Skeletal muscle tissue (tissue), 4 donors: ENCODE measurements around the gene GGPS1. TPM values are rescaled to one million over a fixed set of nuclear protein-coding genes. Genes with fewer than 3 reads are reported as not detected.
A peak's percentile ranks its signal among the peaks of the same experiment; 100 is the strongest.
"Not testable (repeated sequence)": the region's sequence is repeated elsewhere in the genome, so short reads cannot be mapped to it uniquely, and the experiment has no call there.

Experiments
- H3K27ac ChIP-seq: one replicate; pipeline ENCODE4 v1.7.0; 2013; ENCODE audit warnings: mild to moderate bottlenecking, low read depth, low read length, inconsistent platforms
- H3K27me3 ChIP-seq, 3 donors: one replicate each; pipeline ENCODE4 v1.7.0; 2013; ENCODE audit warnings: low read length in 3 of 3; ENCODE audit not compliant: control insufficient read depth in 3 of 3, insufficient read depth in 3 of 3
- H3K36me3 ChIP-seq, 3 donors: one replicate each; pipeline ENCODE4 v1.7.0; 2013; ENCODE audit warnings: low read length in 3 of 3; ENCODE audit not compliant: control insufficient read depth in 3 of 3, insufficient read depth in 3 of 3
- H3K4me1 ChIP-seq, 3 donors: one replicate each; pipeline ENCODE4 v1.7.0; 2013; ENCODE audit warnings: low read length in 3 of 3, mild to moderate bottlenecking in 3 of 3; ENCODE audit not compliant: control insufficient read depth in 3 of 3, insufficient read depth in 3 of 3
- H3K4me3 ChIP-seq, 3 donors: one replicate each; pipeline ENCODE4 v1.7.0; 2013; ENCODE audit warnings: low read length in 3 of 3
- H3K9ac ChIP-seq, 3 donors: one replicate each; pipeline ENCODE4 v1.7.0; 2013; ENCODE audit warnings: low read length in 3 of 3, mild to moderate bottlenecking in 3 of 3, moderate library complexity in 2 of 3, low read depth in 1 of 3
- H3K9me3 ChIP-seq, 3 donors: one replicate each; pipeline ENCODE4 v1.7.0; 2013; ENCODE audit warnings: low read length in 3 of 3; ENCODE audit not compliant: control insufficient read depth in 3 of 3
- total RNA-seq: library from RNA; depleted of rRNA; stranded (reverse); fragments of >200 nt; gene quantifications from one replicate; pipeline ENCODE4 v1.2.3, GENCODE V29; 2014
- donor health status: Osteomylitis.

Gene GGPS1
- total RNA-seq, 1 donor from 2014 or later, result 15.1 TPM

DNA sequence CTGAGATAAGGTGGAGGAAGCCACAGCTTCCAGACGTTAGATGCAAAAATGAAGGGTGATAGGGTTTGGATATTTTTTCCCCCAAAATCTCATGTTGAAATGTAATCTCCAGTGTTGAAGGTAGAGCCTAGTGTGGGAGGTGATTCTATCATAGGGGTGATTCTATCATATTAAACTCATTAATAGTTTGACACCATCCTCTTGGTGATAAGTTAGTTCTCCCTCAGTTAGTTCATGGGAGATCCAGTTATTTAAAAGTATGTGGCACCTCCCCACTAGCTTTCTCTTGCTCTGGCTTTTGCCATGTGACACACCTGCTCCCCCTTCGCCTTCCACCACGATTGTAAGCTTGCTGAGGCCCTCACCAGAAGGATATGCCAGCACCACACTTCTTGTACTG, 30.5 kb downstream of the GGPS1 start:
- Histone ChIP-seq H3K27ac (no peak overlapping the region), H3K9me3 (no peaks in the 10 kb centered on the region), H3K9ac (no peak overlapping the region), H3K4me1 (no peaks in the 10 kb centered on the region), H3K4me3 (no peak overlapping the region), H3K36me3 (no peaks in the 10 kb centered on the region), H3K27me3 (no peaks in the 10 kb centered on the region)

- not testable (repeated sequence) for H3K36me3 ChIP-seq, H3K9ac ChIP-seq, H3K9me3 ChIP-seq, H3K27me3 ChIP-seq, H3K27ac ChIP-seq, H3K4me3 ChIP-seq, H3K4me1 ChIP-seq
Measured at GRCh38 chr1:235364189-235364588, 35.8 kb downstream of the GGPS1 start.

DNA sequence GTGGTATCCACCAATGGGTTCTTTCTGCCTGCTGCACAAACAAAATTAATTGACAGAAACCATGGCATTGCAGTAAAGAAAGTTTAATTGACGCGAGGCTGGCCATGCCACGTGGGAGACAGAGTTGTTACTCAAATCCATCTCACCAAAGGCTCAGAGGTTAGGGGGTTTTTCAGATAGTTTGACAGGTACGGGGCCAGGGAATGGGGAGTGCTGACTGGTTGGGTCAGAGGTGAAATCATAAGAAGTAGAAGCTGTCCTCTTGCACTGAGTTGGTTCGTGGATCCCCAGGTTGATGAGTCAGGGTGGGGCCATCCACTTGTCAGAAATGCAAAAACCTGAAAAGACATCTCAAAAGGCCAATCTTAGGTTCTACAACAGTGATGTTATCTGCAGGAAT, 37.9 kb downstream of the GGPS1 start:
- H3K9ac ChIP-seq, result no peak overlapping the region
- H3K36me3 ChIP-seq, result no peaks in the 10 kb centered on the region
- H3K27ac ChIP-seq, result peak overlapping the region; percentile 73
- no peaks in the 10 kb centered on the region for H3K27me3 ChIP-seq
- H3K9me3 ChIP-seq, result no peaks in the 10 kb centered on the region
- H3K4me1 ChIP-seq, result peaks cover 0 to 3% (median 3%) of the 10 kb centered on the region in 3 donors
- H3K4me3 ChIP-seq, result no peak overlapping the region

DNA sequence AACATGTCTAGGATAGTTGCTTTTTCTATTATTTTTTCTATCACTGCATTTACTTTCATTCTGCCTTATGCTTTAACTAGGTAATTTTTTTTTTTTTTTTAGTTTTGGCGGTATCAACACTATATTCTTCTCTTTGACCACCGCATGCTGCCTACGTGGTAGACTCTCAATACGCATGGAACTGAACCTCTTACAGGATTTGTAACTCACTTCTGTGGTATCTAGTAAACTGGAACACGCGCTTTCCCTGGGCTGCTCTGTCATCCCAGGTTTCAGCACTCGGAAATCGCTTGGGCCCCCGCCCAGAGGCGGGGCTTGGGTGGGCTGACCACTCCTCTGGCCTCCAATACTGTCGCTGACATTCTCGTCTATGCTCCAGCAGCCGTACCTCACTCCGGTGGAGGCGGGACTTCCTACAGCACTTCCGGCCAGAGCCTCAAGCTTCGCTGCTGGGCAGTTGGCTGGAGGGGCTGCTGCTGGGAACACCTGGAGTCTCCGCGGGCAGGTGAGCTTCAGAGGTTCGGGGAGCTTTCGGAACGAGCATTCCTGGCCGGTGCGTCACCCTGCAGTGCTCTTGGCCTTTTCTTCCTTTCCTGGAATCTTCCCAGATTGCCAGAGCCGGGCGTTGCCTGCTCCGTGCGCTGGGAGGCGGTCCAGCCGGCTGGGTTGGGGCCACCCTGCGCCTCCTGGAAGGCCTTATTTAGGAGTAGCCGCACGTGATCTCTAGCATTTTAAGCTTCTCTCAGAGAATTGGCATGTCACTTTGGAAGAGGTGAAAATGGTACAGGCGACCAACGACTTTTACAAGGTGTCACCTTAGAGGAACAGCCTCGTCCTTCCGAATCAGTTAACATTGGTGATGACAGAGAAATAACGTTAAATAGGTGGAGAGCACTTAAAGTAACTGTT, 38.9 kb downstream of the GGPS1 start, which contains the start of gene TBCE:
TSS of gene TBCE (plus strand) at position 428 of the 909 bp plus-strand sequence. CDS start 12,623 bp downstream, outside the sequence.
- Histone ChIP-seq H3K27ac (peak within 1 kb of the TSS; percentile 73), H3K9ac (peak within 1 kb of the TSS; percentile 85 to 94 (median 94)), H3K9me3 (no peaks in the 10 kb centered on the region), H3K27me3 (no peaks in the 10 kb centered on the region), H3K4me1 (peaks cover 0 to 3% (median 3%) of the 10 kb centered on the region in 3 donors), H3K4me3 (peak within 1 kb of the TSS; percentile 91 to 99 (median 98)), H3K36me3 (no peaks in the 10 kb centered on the region)

- Histone ChIP-seq H3K36me3 (no peaks in the 10 kb centered on the region), H3K27me3 (no peaks in the 10 kb centered on the region), H3K9me3 (no peaks in the 10 kb centered on the region), H3K4me3 (peak overlapping the region; percentile 91 to 99 (median 98)), H3K27ac (no peak overlapping the region), H3K9ac (no peak overlapping the region), H3K4me1 (peaks cover 0 to 3% (median 3%) of the 10 kb centered on the region in 3 donors)
Measured at GRCh38 chr1:235368428-235368827, 40.1 kb downstream of the GGPS1 start.

DNA sequence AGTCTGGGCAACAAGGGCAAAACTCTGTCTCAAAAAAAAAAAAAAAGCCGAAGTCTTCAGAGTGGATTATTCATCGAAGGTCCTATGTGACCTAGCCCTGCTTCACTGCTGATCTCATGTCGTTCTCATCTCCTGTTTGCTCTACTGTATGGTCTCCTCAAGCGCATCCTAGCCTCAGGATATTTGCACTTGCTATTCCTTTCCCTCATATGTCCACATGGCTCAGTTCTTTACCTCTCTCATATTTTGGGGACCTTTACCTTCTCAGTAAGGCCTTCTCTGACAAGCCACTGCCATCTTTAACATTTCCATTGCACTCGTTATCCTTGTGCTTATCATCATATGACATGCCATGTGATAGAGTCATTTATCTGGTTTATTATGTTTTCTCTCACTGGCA, 41.4 kb downstream of the GGPS1 start:
- Histone ChIP-seq H3K9me3 (no peaks in the 10 kb centered on the region), H3K36me3 (no peaks in the 10 kb centered on the region), H3K27ac (no peak overlapping the region), H3K9ac (no peak overlapping the region), H3K4me1 (peaks cover 0 to 3% (median 3%) of the 10 kb centered on the region in 3 donors), H3K27me3 (no peaks in the 10 kb centered on the region), H3K4me3 (no peak overlapping the region)

GRCh38 chr1:235375919-235376605, 47.7 kb downstream of the GGPS1 start:
- H3K27me3 ChIP-seq, result no peaks in the 10 kb centered on the region
- H3K36me3 ChIP-seq, result peaks cover 2 to 8% (median 4%) of the 10 kb centered on the region in 3 donors
- no peak overlapping the region for H3K27ac ChIP-seq
- no peaks in the 10 kb centered on the region for H3K9me3 ChIP-seq
- no peaks in the 10 kb centered on the region for H3K4me1 ChIP-seq
- no peak overlapping the region for H3K9ac ChIP-seq
- no peak overlapping the region for H3K4me3 ChIP-seq

DNA sequence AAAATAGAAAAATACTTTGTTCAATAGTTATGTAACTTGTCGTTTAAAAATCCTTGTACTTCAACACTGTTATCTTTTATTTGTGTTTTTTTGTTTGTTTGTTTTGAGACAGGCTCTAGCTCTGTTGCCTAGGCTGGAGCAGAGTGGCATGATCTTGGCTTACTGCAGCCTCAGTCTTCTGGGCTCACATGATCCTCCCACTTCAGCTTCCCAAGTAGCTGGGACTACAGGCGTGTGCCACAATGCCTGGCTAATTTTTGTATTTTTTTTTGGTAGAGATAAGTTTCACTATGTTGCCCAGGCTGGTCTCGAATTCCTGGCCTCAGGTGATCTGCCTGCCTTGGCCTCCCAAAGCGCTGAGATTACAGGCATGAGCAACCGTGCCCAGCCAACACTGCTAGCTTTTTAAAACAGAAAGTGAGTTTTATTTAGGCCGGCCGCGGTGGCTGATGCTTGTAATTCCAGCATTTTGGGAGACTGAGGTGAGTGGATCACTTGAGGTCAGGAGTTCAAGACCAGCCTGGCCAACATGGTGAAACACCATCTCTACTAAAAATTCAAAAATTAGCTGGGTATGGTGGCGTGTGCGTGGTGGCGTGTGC, 49.9 kb downstream of the GGPS1 start:
- not testable (repeated sequence) for H3K27me3 ChIP-seq, H3K4me1 ChIP-seq, H3K4me3 ChIP-seq, H3K9ac ChIP-seq, H3K9me3 ChIP-seq, H3K27ac ChIP-seq, H3K36me3 ChIP-seq

- H3K4me1 ChIP-seq, H3K4me3 ChIP-seq, H3K27ac ChIP-seq, H3K9ac ChIP-seq, H3K9me3 ChIP-seq, H3K36me3 ChIP-seq, H3K27me3 ChIP-seq: not testable (repeated sequence)
Measured at GRCh38 chr1:235381955-235382739, 53.8 kb downstream of the GGPS1 start.
